Measurements from ENCODE around the gene ELL.

DNA sequence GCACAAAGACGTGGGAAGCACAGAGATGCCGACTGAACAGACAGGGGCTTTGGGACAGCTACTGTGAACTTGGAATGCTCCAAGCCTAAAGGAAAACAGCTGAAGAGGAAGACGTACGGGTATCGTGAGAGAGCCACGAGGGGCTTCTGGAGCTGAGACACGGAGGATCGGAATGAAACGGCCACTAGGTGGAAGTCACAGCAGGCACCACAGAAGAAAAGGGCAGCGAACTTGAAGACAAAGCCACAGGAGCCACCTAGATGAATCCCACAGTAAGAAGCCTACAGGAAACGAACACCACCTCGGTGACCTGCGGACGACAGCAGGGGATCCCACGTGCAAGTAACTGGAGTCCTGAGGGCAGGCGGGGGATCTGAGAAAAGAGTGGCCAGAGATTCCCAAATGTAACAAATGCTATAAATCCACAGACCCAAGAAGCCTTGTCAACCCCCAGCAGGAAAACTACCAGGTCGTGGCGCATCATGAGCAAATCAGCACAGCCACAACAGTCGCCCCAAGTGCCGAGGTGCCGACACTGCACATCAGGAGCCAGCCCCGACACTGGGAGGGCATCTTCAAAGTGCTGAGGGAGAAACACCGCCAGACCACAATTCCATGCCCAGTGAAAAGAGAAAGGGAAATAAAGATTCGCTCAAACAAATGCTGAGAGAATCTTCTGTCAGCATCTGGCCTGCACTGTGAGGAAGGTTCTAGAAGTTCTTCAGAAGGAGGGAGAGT lies 44.7 kb downstream of the ELL start:
- TF ChIP-seq IRF2 (CRISPR knock-in tag; IDR thresholded peaks at IDR 0.05; ENCODE audit: borderline replicate concordance, low read depth) (no peak), JUN (CRISPR knock-in tag; IDR thresholded peaks at IDR 0.05) (no peak), CREB1 (CRISPR knock-in tag; IDR thresholded peaks at IDR 0.05) (no peak), NR1H2 (CRISPR knock-in tag; IDR thresholded peaks at IDR 0.05) (no peak), TCF7 (CRISPR knock-in tag; IDR thresholded peaks at IDR 0.05; ENCODE audit: low read depth) (no peak)
- TF ChIP-seq, protein P1, sequence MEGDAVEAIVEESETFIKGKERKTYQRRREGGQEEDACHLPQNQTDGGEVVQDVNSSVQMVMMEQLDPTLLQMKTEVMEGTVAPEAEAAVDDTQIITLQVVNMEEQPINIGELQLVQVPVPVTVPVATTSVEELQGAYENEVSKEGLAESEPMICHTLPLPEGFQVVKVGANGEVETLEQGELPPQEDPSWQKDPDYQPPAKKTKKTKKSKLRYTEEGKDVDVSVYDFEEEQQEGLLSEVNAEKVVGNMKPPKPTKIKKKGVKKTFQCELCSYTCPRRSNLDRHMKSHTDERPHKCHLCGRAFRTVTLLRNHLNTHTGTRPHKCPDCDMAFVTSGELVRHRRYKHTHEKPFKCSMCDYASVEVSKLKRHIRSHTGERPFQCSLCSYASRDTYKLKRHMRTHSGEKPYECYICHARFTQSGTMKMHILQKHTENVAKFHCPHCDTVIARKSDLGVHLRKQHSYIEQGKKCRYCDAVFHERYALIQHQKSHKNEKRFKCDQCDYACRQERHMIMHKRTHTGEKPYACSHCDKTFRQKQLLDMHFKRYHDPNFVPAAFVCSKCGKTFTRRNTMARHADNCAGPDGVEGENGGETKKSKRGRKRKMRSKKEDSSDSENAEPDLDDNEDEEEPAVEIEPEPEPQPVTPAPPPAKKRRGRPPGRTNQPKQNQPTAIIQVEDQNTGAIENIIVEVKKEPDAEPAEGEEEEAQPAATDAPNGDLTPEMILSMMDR (IDR thresholded peaks at IDR 0.05), result no peak
- TF ChIP-seq, protein P2, sequence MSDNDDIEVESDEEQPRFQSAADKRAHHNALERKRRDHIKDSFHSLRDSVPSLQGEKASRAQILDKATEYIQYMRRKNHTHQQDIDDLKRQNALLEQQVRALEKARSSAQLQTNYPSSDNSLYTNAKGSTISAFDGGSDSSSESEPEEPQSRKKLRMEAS (CRISPR knock-in tag; IDR thresholded peaks at IDR 0.05), result no peak
- TF ChIP-seq, protein P3, sequence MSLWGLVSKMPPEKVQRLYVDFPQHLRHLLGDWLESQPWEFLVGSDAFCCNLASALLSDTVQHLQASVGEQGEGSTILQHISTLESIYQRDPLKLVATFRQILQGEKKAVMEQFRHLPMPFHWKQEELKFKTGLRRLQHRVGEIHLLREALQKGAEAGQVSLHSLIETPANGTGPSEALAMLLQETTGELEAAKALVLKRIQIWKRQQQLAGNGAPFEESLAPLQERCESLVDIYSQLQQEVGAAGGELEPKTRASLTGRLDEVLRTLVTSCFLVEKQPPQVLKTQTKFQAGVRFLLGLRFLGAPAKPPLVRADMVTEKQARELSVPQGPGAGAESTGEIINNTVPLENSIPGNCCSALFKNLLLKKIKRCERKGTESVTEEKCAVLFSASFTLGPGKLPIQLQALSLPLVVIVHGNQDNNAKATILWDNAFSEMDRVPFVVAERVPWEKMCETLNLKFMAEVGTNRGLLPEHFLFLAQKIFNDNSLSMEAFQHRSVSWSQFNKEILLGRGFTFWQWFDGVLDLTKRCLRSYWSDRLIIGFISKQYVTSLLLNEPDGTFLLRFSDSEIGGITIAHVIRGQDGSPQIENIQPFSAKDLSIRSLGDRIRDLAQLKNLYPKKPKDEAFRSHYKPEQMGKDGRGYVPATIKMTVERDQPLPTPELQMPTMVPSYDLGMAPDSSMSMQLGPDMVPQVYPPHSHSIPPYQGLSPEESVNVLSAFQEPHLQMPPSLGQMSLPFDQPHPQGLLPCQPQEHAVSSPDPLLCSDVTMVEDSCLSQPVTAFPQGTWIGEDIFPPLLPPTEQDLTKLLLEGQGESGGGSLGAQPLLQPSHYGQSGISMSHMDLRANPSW (CRISPR knock-in tag; conservative IDR thresholded peaks at IDR 0.05; ENCODE audit: low read depth), result no peak
- TF ChIP-seq, protein P4, sequence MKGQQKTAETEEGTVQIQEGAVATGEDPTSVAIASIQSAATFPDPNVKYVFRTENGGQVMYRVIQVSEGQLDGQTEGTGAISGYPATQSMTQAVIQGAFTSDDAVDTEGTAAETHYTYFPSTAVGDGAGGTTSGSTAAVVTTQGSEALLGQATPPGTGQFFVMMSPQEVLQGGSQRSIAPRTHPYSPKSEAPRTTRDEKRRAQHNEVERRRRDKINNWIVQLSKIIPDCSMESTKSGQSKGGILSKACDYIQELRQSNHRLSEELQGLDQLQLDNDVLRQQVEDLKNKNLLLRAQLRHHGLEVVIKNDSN (CRISPR knock-in tag; IDR thresholded peaks at IDR 0.05), result no peak
- TF ChIP-seq, protein P5, sequence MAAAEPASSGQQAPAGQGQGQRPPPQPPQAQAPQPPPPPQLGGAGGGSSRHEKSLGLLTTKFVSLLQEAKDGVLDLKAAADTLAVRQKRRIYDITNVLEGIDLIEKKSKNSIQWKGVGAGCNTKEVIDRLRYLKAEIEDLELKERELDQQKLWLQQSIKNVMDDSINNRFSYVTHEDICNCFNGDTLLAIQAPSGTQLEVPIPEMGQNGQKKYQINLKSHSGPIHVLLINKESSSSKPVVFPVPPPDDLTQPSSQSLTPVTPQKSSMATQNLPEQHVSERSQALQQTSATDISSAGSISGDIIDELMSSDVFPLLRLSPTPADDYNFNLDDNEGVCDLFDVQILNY (CRISPR knock-in tag; IDR thresholded peaks at IDR 0.05), result no peak
- TF ChIP-seq, protein P6, sequence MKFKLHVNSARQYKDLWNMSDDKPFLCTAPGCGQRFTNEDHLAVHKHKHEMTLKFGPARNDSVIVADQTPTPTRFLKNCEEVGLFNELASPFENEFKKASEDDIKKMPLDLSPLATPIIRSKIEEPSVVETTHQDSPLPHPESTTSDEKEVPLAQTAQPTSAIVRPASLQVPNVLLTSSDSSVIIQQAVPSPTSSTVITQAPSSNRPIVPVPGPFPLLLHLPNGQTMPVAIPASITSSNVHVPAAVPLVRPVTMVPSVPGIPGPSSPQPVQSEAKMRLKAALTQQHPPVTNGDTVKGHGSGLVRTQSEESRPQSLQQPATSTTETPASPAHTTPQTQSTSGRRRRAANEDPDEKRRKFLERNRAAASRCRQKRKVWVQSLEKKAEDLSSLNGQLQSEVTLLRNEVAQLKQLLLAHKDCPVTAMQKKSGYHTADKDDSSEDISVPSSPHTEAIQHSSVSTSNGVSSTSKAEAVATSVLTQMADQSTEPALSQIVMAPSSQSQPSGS (CRISPR knock-in tag; IDR thresholded peaks at IDR 0.05; ENCODE audit: borderline replicate concordance, low read depth), result no peak
- TF ChIP-seq, protein P7, sequence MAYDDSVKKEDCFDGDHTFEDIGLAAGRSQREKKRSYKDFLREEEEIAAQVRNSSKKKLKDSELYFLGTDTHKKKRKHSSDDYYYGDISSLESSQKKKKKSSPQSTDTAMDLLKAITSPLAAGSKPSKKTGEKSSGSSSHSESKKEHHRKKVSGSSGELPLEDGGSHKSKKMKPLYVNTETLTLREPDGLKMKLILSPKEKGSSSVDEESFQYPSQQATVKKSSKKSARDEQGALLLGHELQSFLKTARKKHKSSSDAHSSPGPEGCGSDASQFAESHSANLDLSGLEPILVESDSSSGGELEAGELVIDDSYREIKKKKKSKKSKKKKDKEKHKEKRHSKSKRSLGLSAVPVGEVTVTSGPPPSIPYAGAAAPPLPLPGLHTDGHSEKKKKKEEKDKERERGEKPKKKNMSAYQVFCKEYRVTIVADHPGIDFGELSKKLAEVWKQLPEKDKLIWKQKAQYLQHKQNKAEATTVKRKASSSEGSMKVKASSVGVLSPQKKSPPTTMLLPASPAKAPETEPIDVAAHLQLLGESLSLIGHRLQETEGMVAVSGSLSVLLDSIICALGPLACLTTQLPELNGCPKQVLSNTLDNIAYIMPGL (CRISPR knock-in tag; IDR thresholded peaks at IDR 0.05), result no peak
- TF ChIP-seq, protein P8, sequence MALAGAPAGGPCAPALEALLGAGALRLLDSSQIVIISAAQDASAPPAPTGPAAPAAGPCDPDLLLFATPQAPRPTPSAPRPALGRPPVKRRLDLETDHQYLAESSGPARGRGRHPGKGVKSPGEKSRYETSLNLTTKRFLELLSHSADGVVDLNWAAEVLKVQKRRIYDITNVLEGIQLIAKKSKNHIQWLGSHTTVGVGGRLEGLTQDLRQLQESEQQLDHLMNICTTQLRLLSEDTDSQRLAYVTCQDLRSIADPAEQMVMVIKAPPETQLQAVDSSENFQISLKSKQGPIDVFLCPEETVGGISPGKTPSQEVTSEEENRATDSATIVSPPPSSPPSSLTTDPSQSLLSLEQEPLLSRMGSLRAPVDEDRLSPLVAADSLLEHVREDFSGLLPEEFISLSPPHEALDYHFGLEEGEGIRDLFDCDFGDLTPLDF (CRISPR knock-in tag; IDR thresholded peaks at IDR 0.05), result no peak
